OCI-LY1 (cell line): ENCODE data around the gene TRIP10.

Source experiments
- H2AFZ ChIP-seq: fragments of 200-600 bp; sonication (generic), shearing (Covaris generic); 2 replicates; pipeline ENCODE4 v1.6.0; 2014; ENCODE audit warnings: antibody characterized with exemption, mild to moderate bottlenecking, low read length
- H3F3A ChIP-seq: fragments of 200-600 bp; sonication (generic), shearing (Covaris generic); 2 replicates; pipeline ENCODE4 v1.6.0; 2014; ENCODE audit warnings: mild to moderate bottlenecking, antibody characterized with exemption, low read length, moderate library complexity; ENCODE audit not compliant: insufficient read depth
- H3K27ac ChIP-seq: fragments of 200-600 bp; sonication (generic); 2 replicates; pipeline ENCODE4 v1.5.1; 2014; ENCODE audit warnings: low read length, mixed run types, mild to moderate bottlenecking, low read depth; ENCODE audit not compliant: poor library complexity, severe bottlenecking
- H3K27me3 ChIP-seq: fragments of 200-600 bp; sonication (generic); 2 replicates; pipeline ENCODE4 v1.6.0; 2014; ENCODE audit warnings: antibody characterized with exemption, mild to moderate bottlenecking, low read length, moderate library complexity; ENCODE audit not compliant: insufficient read depth
- H3K36me3 ChIP-seq: fragments of 200-600 bp; sonication (generic); 2 replicates; pipeline ENCODE4 v1.6.1; 2014; ENCODE audit warnings: mild to moderate bottlenecking, antibody characterized with exemption, low read length, moderate library complexity, mixed read lengths; ENCODE audit not compliant: insufficient read depth
- H3K4me1 ChIP-seq: fragments of 200-600 bp; sonication (generic); 2 replicates; pipeline ENCODE4 v1.5.1; 2014; ENCODE audit warnings: mild to moderate bottlenecking, low read length, moderate library complexity; ENCODE audit not compliant: insufficient read depth, severe bottlenecking
- H3K4me2 ChIP-seq: fragments of 200-600 bp; sonication (generic), shearing (Covaris generic); 2 replicates; pipeline ENCODE4 v1.6.1; 2014; ENCODE audit warnings: low read length
- H3K4me3 ChIP-seq: fragments of 200-600 bp; sonication (generic); 2 replicates; pipeline ENCODE4 v1.5.1; 2014; ENCODE audit warnings: low read length, low read depth, mild to moderate bottlenecking, mixed read lengths; ENCODE audit not compliant: poor library complexity, severe bottlenecking
- H3K79me2 ChIP-seq: fragments of 200-600 bp; shearing (Covaris generic); 2 replicates; pipeline ENCODE4 v1.6.1; 2016; ENCODE audit warnings: mixed run types, low read length, mixed read lengths; ENCODE audit not compliant: insufficient read depth
- H3K9ac ChIP-seq: fragments of 200-600 bp; sonication (generic), shearing (Covaris generic); 2 replicates; pipeline ENCODE4 v1.6.1; 2014; ENCODE audit warnings: mild to moderate bottlenecking, low read length, mixed read lengths
- H3K9me2 ChIP-seq: fragments of 200-600 bp; sonication (generic), shearing (Covaris generic); 2 replicates; pipeline ENCODE4 v1.6.1; 2014; ENCODE audit warnings: low read depth, mild to moderate bottlenecking, low read length, mixed read lengths
- H3K9me3 ChIP-seq: fragments of 200-600 bp; shearing (Covaris generic); 2 replicates; pipeline ENCODE4 v1.6.1; 2014; ENCODE audit warnings: low read length, mixed read lengths
- H4K20me1 ChIP-seq: fragments of 200-600 bp; sonication (generic), shearing (Covaris generic); 2 replicates; pipeline ENCODE4 v1.6.0; 2016; ENCODE audit warnings: mild to moderate bottlenecking, low read length; ENCODE audit not compliant: insufficient read depth
- CTCF ChIP-seq: fragments of 200-600 bp; sonication (generic), shearing (Covaris generic); IDR thresholded peaks from 2 replicates; pipeline ENCODE4 v1.5.1; 2017; ENCODE audit warnings: mild to moderate bottlenecking, antibody characterized with exemption, low read length, moderate library complexity, mixed read lengths
- EZH2 ChIP-seq: fragments of 200-600 bp; sonication (generic), shearing (Covaris generic); IDR thresholded peaks from 2 replicates; pipeline ENCODE4 v1.8.0; 2017; ENCODE audit warnings: borderline replicate concordance, mixed run types, mild to moderate bottlenecking, antibody characterized with exemption, low read length, moderate library complexity, mixed read lengths

TRIP10 gene

GRCh38 chr19:6713773-6714692 is 25.4 kb upstream of the TRIP10 start:
- no peaks in the 10 kb centered on the region for H4K20me1 ChIP-seq
- no peak overlapping the region for H2AFZ ChIP-seq
- no peaks in the 10 kb centered on the region for H3K4me1 ChIP-seq
- no peak overlapping the region for H3K27ac ChIP-seq
- no peaks in the 10 kb centered on the region for H3F3A ChIP-seq
- H3K36me3 ChIP-seq: no peaks in the 10 kb centered on the region
- no peak overlapping the region for H3K9ac ChIP-seq
- no peaks in the 10 kb centered on the region for H3K9me3 ChIP-seq
- H3K9me2 ChIP-seq: no peaks in the 10 kb centered on the region
- no peak for TF ChIP-seq EZH2
- TF ChIP-seq CTCF: no peak
- H3K79me2 ChIP-seq: no peaks in the 10 kb centered on the region
- no peak overlapping the region for H3K4me3 ChIP-seq
- H3K27me3 ChIP-seq: no peaks in the 10 kb centered on the region; the same call in 1 of the 2 replicates
- H3K4me2 ChIP-seq: no peak overlapping the region

- no peaks in the 10 kb centered on the region; the same call in 1 of the 2 replicates for H3K27me3 ChIP-seq
- H3K9me3 ChIP-seq: no peaks in the 10 kb centered on the region
- H3K9me2 ChIP-seq: no peaks in the 10 kb centered on the region
- no peaks in the 10 kb centered on the region for H3F3A ChIP-seq
- no peaks in the 10 kb centered on the region for H3K36me3 ChIP-seq
- H3K4me1 ChIP-seq: no peaks in the 10 kb centered on the region
- H4K20me1 ChIP-seq: no peaks in the 10 kb centered on the region
- no peak overlapping the region for H3K9ac ChIP-seq
- H3K4me2 ChIP-seq: no peak overlapping the region
- H3K79me2 ChIP-seq: no peaks in the 10 kb centered on the region
- no peak overlapping the region for H3K4me3 ChIP-seq
- H3K27ac ChIP-seq: no peak overlapping the region
- H2AFZ ChIP-seq: no peak overlapping the region
- no peak for TF ChIP-seq CTCF
Measured at GRCh38 chr19:6714749-6715555, 24.5 kb upstream of the TRIP10 start.

GRCh38 chr19:6716610-6716970 is 22.9 kb upstream of the TRIP10 start:
- no peaks in the 10 kb centered on the region for H3K9me2 ChIP-seq
- no peaks in the 10 kb centered on the region for H3F3A ChIP-seq
- H3K27ac ChIP-seq: no peak overlapping the region
- H3K36me3 ChIP-seq: no peaks in the 10 kb centered on the region
- no peaks in the 10 kb centered on the region for H4K20me1 ChIP-seq
- TF ChIP-seq CTCF (no peak), EZH2 (no peak)
- H3K9me3 ChIP-seq: no peaks in the 10 kb centered on the region
- H3K9ac ChIP-seq: no peak overlapping the region
- H3K79me2 ChIP-seq: no peaks in the 10 kb centered on the region
- peaks cover 11% of the 10 kb centered on the region for H3K4me1 ChIP-seq
- H3K27me3 ChIP-seq: no peaks in the 10 kb centered on the region
- no peak overlapping the region for H3K4me2 ChIP-seq
- no peak overlapping the region for H2AFZ ChIP-seq
- no peak overlapping the region for H3K4me3 ChIP-seq
